HPDE6-E6E7 (cell line): ENCODE results near the gene CLSTN2.

ENCODE experiments used
- DNase-seq: peaks from one replicate; pipeline ENCODE4 v3.0.0; 2011; ENCODE audit warnings: missing footprints; ENCODE audit errors: extremely low spot score

The CLSTN2 gene

GRCh38 chr3:140006331-140006730 is 71.3 kb downstream of the CLSTN2 start:
- no peak for DNase-seq

- DNase-seq: no peak
Observed at GRCh38 chr3:140007081-140007480, 72.1 kb downstream of the CLSTN2 start.

GRCh38 chr3:140007911-140008869 is 73.2 kb downstream of the CLSTN2 start:
- DNase-seq: no peak

- no peak for DNase-seq
Observed at GRCh38 chr3:140010391-140010790, 75.4 kb downstream of the CLSTN2 start.

GRCh38 chr3:140011086-140011485 is 76.1 kb downstream of the CLSTN2 start:
- no peak for DNase-seq

DNA sequence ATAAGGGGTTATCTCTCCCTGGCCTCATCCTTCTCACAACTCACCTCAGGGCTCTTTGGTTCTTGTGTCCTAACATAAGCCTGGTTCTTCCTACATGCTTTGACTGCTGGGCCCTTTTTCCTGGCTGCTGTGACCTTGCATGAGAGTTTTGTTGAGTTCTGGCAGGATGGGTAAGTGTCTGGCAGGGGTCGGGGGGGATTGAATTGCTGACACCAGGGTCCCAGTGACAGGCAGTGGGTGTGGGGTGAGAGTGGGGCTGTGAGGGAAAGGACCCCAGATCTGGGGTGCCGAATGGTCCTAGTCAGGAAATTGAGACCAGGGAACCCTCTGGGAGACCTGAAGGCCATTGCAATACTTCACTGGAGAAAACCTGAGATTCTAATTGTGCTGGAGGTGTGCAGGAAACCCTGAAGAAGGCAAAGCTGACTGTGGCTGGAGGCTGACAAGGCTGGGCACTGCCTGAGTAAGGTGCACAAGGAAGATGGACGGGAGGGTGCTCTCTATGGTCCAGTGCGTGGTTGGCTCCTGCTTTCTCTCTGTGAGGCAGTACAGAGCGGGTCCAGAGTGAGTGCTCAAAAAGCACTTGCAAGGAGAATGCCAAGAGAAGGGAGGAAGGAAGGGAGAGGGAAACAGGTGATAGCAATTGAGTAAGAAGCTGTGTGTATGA is 76.8 kb downstream of the CLSTN2 start:
- DNase-seq: no peak

DNA sequence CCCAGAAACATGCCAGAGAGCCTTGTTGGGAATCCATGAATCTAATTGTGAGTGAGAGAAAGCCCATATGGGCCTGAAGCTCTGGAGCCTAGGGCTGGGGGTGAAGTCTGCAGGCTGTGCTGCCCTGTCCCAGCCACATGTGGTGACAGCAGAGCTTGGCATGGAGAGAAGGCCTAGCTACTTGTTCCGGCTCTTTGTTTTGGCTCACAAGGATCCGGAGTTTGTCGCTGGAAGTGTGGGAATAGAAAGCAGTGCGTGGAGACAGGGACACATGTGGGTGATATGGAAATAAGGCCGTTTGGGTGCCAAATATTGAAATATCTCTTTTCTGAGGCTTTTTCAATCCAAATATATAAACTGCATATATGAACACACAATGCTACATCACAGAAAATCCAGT is 78.2 kb downstream of the CLSTN2 start:
- DNase-seq: no peak

DNA sequence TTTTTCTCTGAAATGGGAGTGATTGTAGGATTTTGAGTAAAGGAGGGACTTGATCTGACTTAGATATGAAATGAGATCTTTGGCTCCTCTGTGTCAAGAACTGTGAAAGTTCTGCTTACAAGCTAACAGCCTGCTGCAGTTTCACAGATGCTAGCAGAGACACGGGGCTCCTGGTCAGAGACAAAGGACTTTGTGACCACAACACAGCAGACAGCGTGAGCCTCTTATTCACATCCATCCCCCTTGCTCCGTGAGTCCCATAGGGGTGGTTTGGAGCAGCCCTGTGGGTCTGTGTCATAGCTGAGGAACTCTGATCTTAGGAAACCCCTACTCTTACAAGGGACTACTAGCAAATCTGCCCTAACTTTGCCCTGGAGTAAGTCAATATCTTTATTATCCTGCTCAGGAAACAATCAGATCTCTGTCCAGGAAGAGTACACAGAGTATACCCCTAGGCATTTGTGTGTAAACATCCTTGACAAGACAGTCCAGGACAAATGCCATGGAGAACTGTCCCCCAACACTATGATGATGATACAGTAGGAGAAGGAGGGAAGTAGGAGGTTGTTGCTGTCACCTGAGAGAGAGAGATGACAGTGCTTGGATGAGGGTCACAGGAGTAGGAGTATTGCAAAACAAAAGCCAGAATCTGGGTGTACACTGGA is 80.0 kb downstream of the CLSTN2 start:
- DNase-seq: no peak

GRCh38 chr3:140015741-140016140 is 80.8 kb downstream of the CLSTN2 start:
- no peak for DNase-seq

DNA sequence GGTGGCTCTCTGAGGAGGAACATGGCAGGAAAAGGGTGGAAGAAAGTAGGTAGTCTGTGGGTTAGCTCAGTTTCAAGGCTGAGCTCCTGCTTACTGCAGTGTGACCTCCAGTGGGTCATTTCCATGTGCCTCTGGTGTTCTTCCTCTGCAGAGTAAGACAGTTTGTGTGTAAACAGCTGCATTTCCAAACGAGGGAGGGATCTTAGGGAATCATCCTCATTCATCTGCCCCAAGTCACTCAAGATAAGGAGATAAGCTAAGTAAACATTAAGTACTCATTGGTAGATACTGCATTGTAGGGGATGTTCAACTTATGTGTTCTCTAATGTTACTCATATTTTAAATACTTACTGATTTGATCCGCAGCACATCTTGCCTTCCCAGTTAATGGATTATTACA is 83.6 kb downstream of the CLSTN2 start:
- no peak for DNase-seq

GRCh38 chr3:140019946-140020345 is 85.0 kb downstream of the CLSTN2 start:
- no peak for DNase-seq

DNA sequence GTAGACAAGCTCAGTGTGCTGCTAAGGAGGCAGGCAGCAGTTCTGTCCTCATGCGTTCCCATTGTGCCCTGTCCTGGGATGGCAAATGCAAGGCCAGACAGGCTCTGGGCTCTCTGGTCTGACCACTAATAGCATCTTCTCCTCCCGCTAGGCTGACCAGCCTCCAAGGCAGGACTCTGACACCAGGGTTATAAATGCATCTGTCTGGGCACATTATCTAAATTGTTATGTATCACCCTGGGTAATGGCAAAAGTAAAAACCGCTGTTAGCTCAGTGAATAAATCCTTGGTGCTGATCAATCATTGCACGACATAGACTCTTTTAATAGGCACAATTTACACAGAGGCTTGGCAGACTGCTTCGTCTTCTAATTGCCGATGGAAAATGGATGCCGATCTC is 85.6 kb downstream of the CLSTN2 start:
- DNase-seq: no peak

- DNase-seq: no peak
Observed at GRCh38 chr3:140021269-140021668, 86.3 kb downstream of the CLSTN2 start.

GRCh38 chr3:140022066-140022770 is 87.2 kb downstream of the CLSTN2 start:
- DNase-seq: no peak

- no peak for DNase-seq
Observed at GRCh38 chr3:140023616-140024530, 88.9 kb downstream of the CLSTN2 start.

- no peak for DNase-seq
Observed at GRCh38 chr3:140031170-140031569, 96.2 kb downstream of the CLSTN2 start.

GRCh38 chr3:140034058-140034457 is 99.1 kb downstream of the CLSTN2 start:
- DNase-seq: no peak

DNA sequence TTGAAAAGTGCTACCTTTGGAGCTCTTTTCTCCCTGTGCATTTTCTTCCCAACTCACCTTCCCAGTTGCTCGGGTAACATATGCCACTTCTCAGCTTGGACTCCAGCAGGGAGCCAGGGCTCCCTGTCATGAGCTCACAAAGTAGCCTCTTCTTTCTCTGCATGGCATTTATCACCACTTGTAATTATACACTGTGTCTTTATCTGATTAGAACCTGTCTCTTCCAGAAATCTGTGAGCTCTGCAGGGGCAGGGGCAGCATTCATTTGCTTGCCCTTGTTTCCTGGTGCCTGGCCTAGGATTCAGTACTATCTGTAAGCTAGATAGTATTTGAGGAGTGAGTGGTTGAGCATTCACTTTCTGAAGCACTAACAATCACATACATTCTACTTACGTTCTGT is 100.9 kb downstream of the CLSTN2 start:
- no peak for DNase-seq

DNA sequence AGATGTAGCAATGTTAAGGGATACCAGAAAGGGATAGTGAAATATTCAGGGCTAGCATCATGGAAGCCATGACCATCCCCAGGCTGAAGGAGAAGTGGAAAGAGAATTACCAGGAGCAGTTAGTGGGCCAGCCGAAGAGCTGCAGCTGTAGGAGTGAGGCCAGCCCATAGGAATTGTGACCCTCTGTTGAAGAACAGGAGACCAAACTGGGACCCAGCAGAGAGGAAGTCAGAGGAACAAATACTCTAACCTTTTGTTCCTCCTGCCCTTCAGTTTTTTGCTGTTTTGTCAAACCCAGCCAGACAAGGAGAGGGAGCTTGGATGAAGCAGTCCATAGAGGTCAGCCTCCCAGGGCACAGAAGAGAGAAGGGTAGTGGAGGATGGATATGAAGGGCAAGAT is 115.4 kb downstream of the CLSTN2 start:
- no peak for DNase-seq

DNA sequence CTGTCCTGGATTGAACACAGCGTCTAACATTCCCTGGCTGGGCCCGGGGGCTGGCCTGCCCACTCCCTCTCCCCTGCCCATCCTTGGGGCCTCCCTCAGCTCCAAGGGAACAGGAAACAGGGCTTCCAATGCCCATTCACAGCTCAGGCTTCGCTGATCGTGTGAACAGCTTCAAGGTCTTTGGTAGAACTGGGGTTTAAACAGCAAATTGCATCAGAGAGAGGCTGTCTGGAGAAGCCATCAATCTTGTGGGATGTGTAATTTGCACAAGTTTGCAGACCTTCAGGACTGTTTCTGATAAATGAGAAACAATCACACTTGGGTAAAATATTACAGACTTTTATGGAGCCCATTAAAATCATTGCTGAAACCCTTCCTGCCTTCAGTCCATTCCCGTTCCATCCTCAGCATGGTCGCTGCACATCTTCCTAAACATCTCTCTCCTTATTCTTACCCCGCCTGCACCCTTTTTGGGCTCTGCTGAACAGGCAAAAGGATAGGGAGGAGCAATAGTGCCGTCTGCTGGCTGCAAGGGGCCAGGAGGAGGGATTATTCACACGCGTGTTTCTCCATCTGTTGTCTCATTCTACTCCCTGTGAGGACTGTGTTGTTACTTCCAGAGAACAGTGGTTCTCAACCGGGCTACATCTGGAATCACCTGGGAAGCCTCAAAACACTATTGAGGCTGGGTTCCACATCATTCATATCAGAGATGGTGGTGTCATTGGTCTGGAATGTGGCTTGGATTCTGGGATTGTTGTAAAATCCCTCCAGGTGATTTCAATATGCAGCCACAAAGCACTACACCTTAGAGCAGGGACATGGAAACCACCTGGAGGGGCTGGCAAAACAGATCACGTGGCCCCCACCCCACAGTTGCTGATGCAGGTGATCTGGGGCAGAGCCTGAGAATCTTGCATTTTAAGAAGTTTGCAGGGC is 116.3 kb downstream of the CLSTN2 start:
- no peak for DNase-seq
